Anterior cingulate cortex (tissue), 58 donors: Measurements from ENCODE around the gene CDKN1A.

Experiments
- DNase-seq, 58 donors: peaks; one replicate each; lab custom pipeline; 2025; lab: John Stamatoyannopoulos, UW

Gene CDKN1A

GRCh38 chr6:36678488-36679042 lies at the start of gene CDKN1A:
TSS of gene CDKN1A (plus strand) at chr6:36678714. CDS start at chr6:36684102, 5,388 bp downstream.
- DNase-seq = peak in 53 of 58 donors; percentile 28 to 91 (median 67)

DNA sequence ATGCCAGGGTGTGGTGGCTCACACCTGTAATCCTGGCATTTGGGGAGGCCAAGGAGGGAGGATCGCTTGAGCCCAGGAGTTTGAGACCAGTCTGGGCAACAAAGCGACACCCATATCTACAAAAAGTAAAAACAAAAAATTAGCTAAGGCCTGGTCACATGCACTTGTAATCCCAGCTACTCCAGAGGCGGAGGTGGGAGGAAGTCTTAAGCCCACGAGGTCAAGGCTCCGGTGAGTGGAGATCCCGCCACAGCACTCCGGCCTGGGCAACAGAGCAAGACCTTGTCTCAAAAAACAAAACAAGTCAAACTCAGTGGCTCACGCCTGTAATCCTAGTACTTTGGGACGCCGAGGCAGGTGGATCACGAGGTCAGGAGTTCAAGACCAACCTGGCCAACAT lies 48.7 kb upstream of the CDKN1A start:
- no peak for DNase-seq

- no peak for DNase-seq
These were observed 47.0 kb upstream of the CDKN1A start for GRCh38 chr6:36631326-36632011.

GRCh38 chr6:36633370-36633769 lies 45.1 kb upstream of the CDKN1A start:
- no peak for DNase-seq

DNA sequence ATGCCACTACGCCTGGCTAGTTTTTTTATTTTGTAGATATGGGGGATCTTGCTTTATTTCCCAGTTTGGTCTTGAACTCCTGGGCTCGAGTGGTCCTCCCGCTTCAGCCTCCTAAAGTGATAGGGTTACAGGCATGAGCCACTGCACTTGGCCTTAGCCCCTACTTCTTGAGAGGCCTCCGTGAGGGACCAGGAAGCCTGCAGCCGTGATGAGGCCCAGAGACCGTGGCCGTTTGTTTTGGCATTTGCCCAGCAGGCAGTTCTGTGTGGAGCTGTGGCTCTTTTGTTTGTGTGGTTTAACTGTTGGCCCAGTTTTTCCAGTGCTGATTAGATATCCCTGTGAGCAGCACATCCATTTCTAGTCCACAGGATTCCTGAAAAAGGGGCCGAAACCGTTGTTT lies 44.6 kb upstream of the CDKN1A start:
- DNase-seq = peak in 1 of 58 donors; percentile 11

- no peak for DNase-seq
These were observed 44.0 kb upstream of the CDKN1A start for GRCh38 chr6:36634317-36635108.

GRCh38 chr6:36636283-36636682 lies 42.2 kb upstream of the CDKN1A start:
- DNase-seq = no peak

DNA sequence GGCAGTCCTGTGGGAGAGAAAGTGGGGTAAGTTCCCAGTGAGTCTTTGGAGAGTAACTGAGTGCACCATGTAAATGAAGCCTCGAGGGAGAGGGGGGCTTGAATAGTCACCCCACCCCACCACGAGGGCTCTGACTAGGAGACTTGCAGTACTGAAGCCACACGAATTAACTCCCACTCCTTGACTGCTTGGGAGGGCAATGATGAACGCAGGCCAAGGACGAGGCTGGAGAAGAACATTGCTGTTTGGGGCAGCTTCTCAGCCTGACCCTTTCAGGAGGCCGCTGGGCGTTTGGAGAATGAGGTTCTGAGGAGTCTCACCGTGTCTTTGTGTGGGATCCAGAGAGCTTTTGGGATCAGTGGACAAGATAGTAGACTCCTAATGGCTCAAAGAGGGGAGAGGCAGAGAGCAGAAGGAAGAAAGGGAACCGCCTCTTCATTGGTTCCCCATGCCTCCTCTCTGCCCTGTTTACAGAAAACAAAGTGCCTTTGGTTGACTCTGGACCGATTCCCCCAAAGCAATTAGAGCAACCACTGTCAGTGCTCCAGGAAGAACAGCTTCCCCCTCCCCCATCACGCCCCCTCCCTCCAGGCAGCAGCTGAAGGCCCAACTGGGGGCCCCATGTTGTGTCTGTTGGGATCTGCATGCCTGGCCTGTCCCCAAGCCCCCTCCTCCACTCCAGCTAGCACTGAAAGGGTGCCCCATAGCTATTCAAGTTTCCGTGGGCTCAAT lies 41.7 kb upstream of the CDKN1A start:
- no peak for DNase-seq

DNA sequence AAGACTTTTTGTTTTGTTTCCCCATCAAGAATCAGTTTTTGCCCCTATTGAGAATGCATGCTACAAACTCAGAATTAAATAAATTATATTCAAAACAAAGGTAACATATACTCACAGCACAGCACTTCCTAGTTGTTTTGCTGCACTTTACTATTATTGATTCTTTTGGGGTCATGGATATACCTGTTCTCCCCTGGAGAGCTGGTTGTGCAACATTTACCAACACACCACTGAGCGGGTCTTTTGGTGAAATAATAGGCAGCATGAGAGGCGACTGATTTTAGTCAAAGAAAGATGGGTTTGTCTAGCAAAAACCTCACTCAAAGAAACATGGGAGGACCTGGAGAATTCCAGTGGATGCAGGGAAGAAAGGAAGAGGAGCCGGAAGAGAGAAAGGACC lies 39.9 kb upstream of the CDKN1A start:
- DNase-seq = no peak

DNA sequence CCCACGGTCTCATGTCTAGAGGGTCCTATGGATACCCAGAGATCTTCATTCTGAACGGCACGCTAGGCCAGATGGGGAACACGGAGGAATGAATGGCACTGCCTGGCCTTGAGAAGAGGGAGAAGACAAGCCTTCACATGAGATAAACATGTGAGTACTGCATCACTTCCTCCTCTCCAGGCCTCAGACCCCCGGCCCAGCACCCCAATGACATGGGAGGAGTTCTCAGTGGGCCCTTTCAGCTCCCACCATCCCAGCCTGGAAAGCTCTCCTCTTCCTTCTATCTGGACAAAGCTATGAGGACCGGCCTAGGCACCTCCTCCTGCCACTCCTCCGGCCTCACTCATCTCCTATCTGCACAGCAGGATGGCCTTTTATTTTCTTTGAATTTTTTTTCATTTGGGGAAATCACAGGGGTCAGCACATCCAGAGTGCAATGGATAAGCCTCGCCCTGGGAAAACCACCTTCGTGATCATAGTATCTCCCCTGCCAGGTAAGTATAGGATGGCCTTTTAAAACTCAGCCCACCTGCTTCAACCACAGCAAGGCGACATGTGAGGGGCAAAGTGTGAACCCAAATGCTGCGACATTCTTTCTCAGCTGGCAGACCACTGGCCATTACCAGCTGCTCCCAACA lies 39.2 kb upstream of the CDKN1A start:
- DNase-seq = no peak

DNA sequence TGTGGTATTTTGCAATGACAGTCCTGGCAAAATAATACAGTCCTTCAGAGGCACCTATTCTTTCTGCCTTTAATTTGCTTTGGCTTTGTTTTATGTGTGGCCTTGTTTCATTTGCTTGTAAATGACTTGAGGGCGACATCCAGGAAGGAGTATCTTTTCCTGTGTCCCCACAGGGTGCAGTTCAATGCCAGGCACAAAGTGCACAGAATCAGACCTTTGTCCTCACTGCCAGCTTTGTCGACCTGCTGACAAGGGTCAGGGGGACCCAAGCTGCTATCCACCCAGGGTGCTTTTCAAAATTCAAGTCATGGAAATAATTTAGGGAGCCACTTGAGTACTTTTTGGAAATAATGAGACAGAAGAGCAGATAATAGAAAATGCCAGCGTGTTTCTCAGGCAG lies 37.0 kb upstream of the CDKN1A start:
- no peak for DNase-seq

DNA sequence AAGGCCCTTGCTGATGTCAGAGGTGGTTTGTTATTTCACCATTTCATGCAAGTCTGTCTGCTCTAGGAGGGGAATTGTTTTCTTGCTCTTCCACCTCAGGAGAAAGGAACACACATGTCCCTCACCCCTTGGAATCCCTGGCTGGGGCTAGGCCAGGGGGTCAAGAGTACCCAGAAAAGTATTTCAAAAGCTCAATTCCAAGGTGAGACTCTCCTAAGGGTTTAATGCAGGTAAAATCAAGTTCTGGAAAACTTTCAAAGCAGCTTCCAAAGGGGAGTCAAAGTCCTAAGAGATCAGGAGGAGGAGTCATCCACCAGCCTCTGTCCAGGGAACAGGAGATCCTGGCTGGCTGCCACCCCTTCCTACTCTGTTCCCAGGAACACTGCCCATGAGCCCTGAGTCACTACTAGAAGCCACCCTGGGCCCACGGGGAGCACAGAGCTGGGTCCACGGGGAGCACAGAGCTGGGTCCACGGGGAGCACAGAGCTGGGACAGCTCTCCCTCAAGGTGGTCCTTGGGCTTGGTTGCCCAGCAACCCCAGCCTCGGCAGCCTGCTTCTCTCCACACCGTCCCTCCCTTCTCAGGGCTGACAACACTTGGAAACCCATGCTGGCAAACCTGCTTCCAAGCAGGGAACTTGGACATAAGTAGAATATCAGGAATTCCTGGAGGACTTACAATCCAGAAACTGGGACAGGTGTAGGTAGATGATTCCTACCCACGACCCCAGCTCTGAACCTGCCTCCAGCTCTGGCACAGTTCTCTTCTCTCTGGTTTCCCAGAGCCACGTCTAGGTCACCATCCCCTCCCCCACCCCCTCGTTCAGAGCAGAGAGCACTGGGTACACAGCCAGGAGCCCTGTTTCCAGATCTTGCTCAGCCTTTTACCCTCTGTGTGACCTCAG lies 35.3 kb upstream of the CDKN1A start:
- peak in 11 of 58 donors; percentile 6 to 63 (median 23) for DNase-seq

GRCh38 chr6:36643977-36644376 lies 34.5 kb upstream of the CDKN1A start:
- no peak for DNase-seq

DNA sequence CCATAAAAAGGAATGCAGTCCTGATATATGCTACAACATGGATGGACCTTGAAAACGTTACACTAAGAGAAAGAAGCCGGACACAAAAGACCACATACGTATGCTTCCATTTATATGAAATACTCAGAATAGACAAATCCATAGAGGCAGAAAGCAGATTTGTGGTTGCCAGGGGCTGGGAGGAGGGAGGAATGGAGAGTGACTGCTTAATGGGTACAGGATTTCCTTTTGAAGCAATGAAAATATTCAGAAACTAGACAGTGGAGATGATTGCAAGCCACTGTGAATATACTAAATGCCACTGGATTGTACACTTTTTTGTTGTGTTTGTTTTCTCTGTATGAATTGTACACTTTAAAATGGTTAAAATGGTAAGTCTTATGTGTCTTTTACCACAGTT lies 29.4 kb upstream of the CDKN1A start:
- DNase-seq = no peak

- DNase-seq = no peak
These were observed 28.6 kb upstream of the CDKN1A start for GRCh38 chr6:36649701-36650484.

DNA sequence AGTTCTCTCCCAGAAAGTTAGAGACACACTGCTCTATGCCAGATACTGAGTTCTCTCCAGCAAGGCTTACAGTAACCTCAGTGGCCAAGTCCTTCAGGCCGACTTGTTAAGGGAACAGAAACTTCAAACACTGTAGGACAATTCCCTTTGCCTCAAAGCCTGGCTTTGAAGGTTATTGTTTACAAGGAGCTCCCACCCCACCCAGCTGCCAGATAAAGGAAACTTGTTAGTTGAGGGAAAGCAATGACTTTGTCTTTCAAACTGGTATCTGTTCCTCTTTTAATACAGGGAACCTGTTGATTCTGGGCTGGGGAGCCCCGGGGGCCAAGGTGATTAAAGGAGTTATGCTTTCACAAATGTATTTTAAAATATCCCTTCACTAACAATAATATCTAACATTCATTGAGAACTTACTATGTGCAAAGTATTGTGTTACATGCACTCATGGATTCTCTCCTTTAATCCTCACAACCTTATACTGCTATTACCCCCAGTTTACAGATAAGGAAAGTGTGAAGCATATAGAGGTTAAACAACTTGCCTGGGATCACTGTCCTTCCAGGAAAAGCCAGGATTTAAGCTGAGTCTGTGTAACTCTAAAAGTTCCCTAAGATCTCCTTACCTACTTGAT lies 27.6 kb upstream of the CDKN1A start:
- no peak for DNase-seq

DNA sequence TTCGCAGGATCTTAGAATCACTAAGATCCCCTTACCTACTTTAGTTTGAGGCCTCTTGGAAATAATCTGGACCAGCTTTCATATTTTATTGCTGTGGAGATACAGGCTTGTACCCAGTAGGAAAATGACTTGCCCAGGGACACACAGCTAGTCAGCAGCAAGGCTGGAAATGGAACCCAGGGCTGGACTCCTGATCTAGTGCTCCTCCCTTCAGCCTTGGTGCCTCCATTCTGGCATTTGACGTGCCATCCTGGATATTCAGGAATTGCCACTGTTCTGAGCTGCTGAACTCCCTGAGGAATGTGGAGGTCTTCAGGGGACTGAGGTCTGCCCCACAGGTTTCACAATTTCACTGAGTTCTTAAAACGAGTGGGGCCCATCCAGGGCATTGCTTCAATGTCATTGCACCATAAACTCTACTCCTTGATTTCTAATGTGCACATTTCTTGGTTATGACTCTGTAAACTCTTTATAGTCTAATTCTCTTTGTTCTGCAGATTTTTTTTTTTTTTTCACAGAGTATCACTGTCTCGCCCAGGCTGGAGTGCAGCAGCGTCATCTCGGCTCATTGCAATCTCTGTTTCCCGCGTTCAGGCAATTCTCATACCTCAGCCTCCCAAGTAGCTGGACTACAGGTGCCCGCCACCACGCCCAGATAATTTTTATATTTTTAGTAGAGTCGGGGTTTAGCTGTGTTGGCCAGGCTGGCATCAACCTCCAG lies 26.7 kb upstream of the CDKN1A start:
- DNase-seq = no peak
